ENCODE data around the gene RUNDC3A.
A peak's percentile ranks its signal among the peaks of the same experiment; 100 is the strongest.

RUNDC3A gene

GRCh38 chr17:44334315-44334714, 25.9 kb downstream of the RUNDC3A start (continued):
- TF ChIP-seq HIC1 (tag by site-specific recombination; IDR thresholded peaks at IDR 0.05) (no peak), ZNF830 (tag by site-specific recombination; IDR thresholded peaks at IDR 0.05; ENCODE audit: low read depth) (no peak), ZNF530 (tag by site-specific recombination; IDR thresholded peaks at IDR 0.05; ENCODE audit: low read depth) (no peak), ZNF660 (tag by site-specific recombination; IDR thresholded peaks at IDR 0.05) (no peak), ZNF362 (tag by site-specific recombination; IDR thresholded peaks at IDR 0.05) (no peak), ZNF140 (tag by site-specific recombination; IDR thresholded peaks at IDR 0.05) (no peak), ZNF114 (tag by site-specific recombination; IDR thresholded peaks at IDR 0.05) (no peak), ZNF645 (tag by site-specific recombination; IDR thresholded peaks at IDR 0.05) (no peak)

GRCh38 chr17:44334727-44335126, 26.3 kb downstream of the RUNDC3A start:
- 0 out of 2 replicates have a peak, but pooled peaks have one; percentile 30 for TF ChIP-seq ZNF585B (tag by site-specific recombination; IDR thresholded peaks at IDR 0.05)
- TF ChIP-seq ZNF837 (tag by site-specific recombination; IDR thresholded peaks at IDR 0.05) = no peak
- H3K36me3 ChIP-seq (ENCODE audit: control insufficient read depth in 2 of 2, insufficient read depth in 1 of 2, low read length in 2 of 2) = no peaks in the 10 kb centered on the region
- H3K9me3 ChIP-seq (ENCODE audit: control insufficient read depth, insufficient read depth, low read depth, low read length) = no peaks in the 10 kb centered on the region
- no peak overlapping the region for H3K4me3 ChIP-seq (ENCODE audit: low read depth, low read length)
- peaks cover 4% of the 10 kb centered on the region for H3K4me1 ChIP-seq (ENCODE audit: control insufficient read depth, insufficient read depth, low read length)
- CTCF ChIA-PET = interaction anchor here (0.6 to 0.7 kb wide), 2 partner anchors 74 to 129 kb away, joined by 3 to 4 read pairs; no protein-coding TSS in a partner anchor
- H3K27ac ChIP-seq (ENCODE audit: extremely low read depth, low read depth, low read length) = no peak overlapping the region
- POLR2A ChIA-PET = interaction anchor here (2.8 kb wide), 1 partner anchor 11 kb away, joined by 11 read pairs; the partner anchor contains the start of gene GRN

- ChIA-PET CTCF (interaction anchor here (0.6 to 1.9 kb wide), 4 partner anchors 12 to 34 kb away, joined by 3 to 9 read pairs (median 4); partner anchors contain the start of gene FAM171A2), POLR2A (interaction anchor here (0.7 to 2.8 kb wide), 2 partner anchors 10 to 167 kb away, joined by 3 to 11 read pairs; partner anchors contain the start of gene GRN)
- Histone ChIP-seq H3K27ac (ENCODE audit: extremely low read depth, low read depth, low read length) (no peak overlapping the region), H3K4me1 (ENCODE audit: control insufficient read depth, insufficient read depth, low read length) (peaks cover 4% of the 10 kb centered on the region), H3K4me3 (ENCODE audit: low read depth, low read length) (no peak overlapping the region), H3K36me3 (ENCODE audit: control insufficient read depth in 2 of 2, insufficient read depth in 1 of 2, low read length in 2 of 2) (no peaks in the 10 kb centered on the region), H3K9me3 (ENCODE audit: control insufficient read depth, insufficient read depth, low read depth, low read length) (no peaks in the 10 kb centered on the region)
- no peak for TF ChIP-seq ZBTB26 (tag by site-specific recombination; optimal IDR thresholded peaks at IDR 0.05)
- no peak for TF ChIP-seq ZNF530 (tag by site-specific recombination; IDR thresholded peaks at IDR 0.05; ENCODE audit: low read depth)
- TF ChIP-seq ZNF561 (tag by site-specific recombination; IDR thresholded peaks at IDR 0.05; ENCODE audit: borderline replicate concordance) = no peak
- TF ChIP-seq KLF17 (tag by site-specific recombination; IDR thresholded peaks at IDR 0.05) = no peak
Measured at GRCh38 chr17:44335564-44335963, 27.2 kb downstream of the RUNDC3A start.
